Left colon (tissue), 2 donors: Measurements from ENCODE around the gene SCML1. TPM values are rescaled to one million over a fixed set of nuclear protein-coding genes. Genes with fewer than 3 reads are reported as not detected.

Source experiments
- ATAC-seq: fragments of 200-7000 bp; cut with Tn5 transposase; one replicate; pipeline ENCODE4 v1.9.1; 2020; ENCODE audit warnings: mild to moderate bottlenecking, moderate library complexity
- DNase-seq, 2 donors: peaks; one replicate each; pipeline ENCODE4 v3.0.0-alpha.2; 2020
- intact Hi-C, 2 donors: fragments of 100-400 bp; cut with DNase I in 1 of 2; cut with micrococcal nuclease in 1 of 2; formaldehyde crosslinking; loops; one replicate each; pipeline versions ENCODE4 v1.11.2 to v1.14.0; 2022; cut with DNase I, micrococcal nuclease
- total RNA-seq, 2 donors: library from RNA; stranded (reverse); fragmentation: NEBNext Ultra II Directional; extraction: Animal tissue kit (Norgen Biotek cat#: 25700); gene quantifications; one replicate each; pipeline ENCODE4 v1.2.1, GENCODE V29; 2021
- donor health status: DM: no; HTN: no; CAD: no.
- donor health status: DM: yes; HTN: yes; CAD: no.

SCML1 gene
- total RNA-seq, 2 donors from 2014 or later, result 10.3 to 10.6 TPM

GRCh38 chrX:17779434-17779833, 42.1 kb downstream of the SCML1 start:
- intact Hi-C loops, result no loop called here
- ATAC-seq, result no peak
- no peak for DNase-seq

DNA sequence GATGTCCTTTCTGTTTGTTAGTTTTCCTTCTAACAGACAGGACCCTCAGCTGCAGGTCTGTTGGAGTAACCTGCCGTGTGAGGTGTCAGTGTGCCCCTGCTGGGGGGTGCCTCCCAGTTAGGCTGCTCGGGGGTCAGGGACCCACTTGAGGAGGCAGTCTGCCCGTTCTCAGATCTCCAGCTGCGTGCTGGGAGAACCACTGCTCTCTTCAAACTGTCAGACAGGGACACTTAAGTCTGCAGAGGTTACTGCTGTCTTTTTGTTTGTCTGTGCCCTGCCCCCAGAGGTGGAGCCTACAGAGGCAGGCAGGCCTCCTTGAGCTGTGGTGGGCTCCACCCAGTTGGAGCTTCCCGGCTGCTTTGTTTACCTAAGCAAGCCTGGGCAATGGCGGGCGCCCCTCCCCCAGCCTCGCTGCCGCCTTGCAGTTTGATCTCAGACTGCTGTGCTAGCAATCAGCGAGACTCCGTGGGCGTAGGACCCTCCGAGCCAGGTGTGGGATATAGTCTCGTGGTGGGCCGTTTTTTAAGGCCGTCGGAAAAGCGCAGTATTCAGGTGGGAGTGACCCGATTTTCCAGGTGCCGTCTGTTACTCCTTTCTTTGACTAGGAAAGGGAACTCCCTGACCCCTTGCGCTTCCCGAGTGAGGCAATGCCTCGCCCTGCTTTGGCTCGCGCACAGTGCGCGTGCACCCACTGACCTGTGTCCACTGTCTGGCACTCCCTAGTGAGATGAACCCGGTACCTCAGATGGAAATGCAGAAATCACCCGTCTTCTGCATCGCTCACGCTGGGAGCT, 49.5 kb downstream of the SCML1 start:
- ATAC-seq, result peak; percentile 46
- intact Hi-C loops, result loop anchor here in 1 of 2 donors (5.0 kb wide), 1 partner anchor 421 kb away; no protein-coding TSS in a partner anchor
- peak; percentile 39 to 45 for DNase-seq

- intact Hi-C loops, result loop anchor here in 1 of 2 donors (5.0 kb wide), 1 partner anchor 420 kb away; no protein-coding TSS in a partner anchor
- DNase-seq, result no peak
- ATAC-seq, result peak; percentile 16
Observed at GRCh38 chrX:17787557-17787956, 50.3 kb downstream of the SCML1 start.

GRCh38 chrX:17788439-17788838, 51.1 kb downstream of the SCML1 start:
- intact Hi-C loops, result loop anchor here in 1 of 2 donors (5.0 kb wide), 1 partner anchor 419 kb away; no protein-coding TSS in a partner anchor
- peak in 1 of 2 donors; percentile 17 for DNase-seq
- ATAC-seq, result peak; percentile 69

- DNase-seq (no peak), ATAC-seq (no peak)
- intact Hi-C loops, result loop anchor here in 1 of 2 donors (5.0 kb wide), 1 partner anchor 418 kb away; no protein-coding TSS in a partner anchor
Observed at GRCh38 chrX:17788956-17789562, 51.8 kb downstream of the SCML1 start.

DNA sequence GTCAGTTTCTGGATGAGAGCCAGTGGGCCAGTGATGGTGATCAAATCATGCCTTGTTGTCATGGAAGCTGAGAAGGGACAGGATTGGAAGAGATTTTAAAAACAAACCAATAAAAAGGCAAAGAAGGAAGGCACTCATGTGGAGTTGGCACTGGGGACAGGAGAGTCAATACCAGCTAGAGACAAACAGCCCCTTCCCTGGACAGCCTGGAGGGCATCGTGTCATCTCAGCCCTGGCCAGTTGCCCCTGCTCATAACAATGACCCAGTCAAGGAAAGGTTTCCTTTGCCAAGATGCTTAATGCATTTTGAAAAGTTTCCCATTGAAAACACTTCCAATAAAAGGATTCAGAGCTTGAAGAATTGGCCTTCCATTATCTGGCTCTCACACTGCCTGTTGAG, 55.5 kb downstream of the SCML1 start:
- ATAC-seq (no peak), DNase-seq (no peak)
- intact Hi-C loops, result no loop called here

DNA sequence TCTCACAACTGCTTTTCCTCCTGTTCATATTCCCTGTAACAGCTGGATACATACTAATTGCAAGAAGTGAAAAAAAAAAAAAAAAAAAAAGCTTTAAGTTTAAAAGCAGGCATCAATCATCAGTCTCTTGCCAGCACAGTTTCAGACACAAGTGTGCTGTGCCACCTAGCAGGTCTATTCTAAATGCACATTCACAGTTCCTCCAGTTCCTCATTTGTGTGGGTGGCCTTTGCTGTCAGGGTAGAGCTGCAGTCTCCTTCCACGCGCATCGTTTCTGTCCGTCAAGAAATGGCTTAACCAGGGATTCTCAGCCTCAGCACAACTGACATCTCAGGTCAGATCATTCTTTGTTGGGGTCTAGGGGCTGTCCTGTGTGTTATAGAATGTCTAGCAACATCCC, 61.6 kb downstream of the SCML1 start:
- intact Hi-C loops, result no loop called here
- no peak for ATAC-seq
- DNase-seq, result no peak

DNA sequence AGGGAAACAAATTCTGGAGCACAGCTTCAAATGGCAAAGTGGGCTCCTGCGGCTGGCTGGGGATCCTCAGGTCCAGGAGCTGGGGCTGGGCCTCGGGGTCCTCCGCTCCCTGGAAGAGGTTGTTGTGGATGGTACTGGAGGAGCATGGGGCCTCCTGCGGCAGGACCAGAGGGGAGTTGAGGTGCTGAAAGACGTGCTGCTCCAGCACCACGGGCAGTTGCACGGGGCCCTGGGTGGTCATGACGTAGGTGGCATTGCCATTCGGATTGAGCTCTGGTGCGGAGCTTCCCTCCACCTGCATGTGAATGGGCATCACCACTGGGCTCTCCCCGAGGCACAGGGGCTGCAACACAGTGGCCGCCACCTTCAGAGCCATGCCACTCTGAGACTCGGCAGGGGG, 64.1 kb downstream of the SCML1 start:
- ATAC-seq (no peak), DNase-seq (no peak)
- intact Hi-C loops, result no loop called here

DNA sequence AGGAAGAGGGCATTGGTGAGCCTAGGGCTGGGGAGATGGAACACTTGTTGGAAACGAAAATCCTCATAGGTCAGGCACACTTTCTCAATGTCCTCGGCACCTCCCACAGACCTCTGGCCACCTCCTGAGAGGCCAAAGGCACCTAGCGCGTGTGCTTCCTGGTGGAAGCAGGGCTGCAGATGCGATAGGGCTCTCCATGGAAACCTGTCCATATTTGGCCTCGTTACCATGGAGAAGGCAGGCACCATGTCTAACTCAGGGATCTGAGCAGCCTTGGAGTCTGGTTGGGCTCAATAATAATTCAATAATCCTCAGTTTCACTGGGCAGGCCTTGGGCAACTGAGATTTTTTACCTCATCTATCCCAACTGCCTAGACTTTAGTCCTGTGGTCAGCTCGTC, 65.5 kb downstream of the SCML1 start:
- no peak for ATAC-seq

GRCh38 chrX:17803449-17803848, 66.2 kb downstream of the SCML1 start:
- intact Hi-C loops, result no loop called here
- no peak for DNase-seq
- ATAC-seq, result no peak

More for the DNA sequence above, 65.5 kb downstream of the SCML1 start:
- no peak for DNase-seq
- intact Hi-C loops, result no loop called here

Other genes with a start within 250 kb of the SCML1 start
- gene RAI2, start 123.8 kb downstream of the SCML1 start, total RNA-seq, result 1 to 10 TPM; 3.5 to 6.5 TPM